Endothelial cell of hepatic sinusoid (primary cell): ENCODE results near the gene KLK1.

Experiments
- in situ Hi-C: cut with HindIII; loops from 2 replicates; pipeline ENCODE4 v1.10.0; 2017; ENCODE audit warnings: low sequenced_read_pairs

The KLK1 gene

GRCh38 chr19:50836543-50837195 lies 13.1 kb upstream of the KLK1 start:
- in situ Hi-C loops = no loop called here

DNA sequence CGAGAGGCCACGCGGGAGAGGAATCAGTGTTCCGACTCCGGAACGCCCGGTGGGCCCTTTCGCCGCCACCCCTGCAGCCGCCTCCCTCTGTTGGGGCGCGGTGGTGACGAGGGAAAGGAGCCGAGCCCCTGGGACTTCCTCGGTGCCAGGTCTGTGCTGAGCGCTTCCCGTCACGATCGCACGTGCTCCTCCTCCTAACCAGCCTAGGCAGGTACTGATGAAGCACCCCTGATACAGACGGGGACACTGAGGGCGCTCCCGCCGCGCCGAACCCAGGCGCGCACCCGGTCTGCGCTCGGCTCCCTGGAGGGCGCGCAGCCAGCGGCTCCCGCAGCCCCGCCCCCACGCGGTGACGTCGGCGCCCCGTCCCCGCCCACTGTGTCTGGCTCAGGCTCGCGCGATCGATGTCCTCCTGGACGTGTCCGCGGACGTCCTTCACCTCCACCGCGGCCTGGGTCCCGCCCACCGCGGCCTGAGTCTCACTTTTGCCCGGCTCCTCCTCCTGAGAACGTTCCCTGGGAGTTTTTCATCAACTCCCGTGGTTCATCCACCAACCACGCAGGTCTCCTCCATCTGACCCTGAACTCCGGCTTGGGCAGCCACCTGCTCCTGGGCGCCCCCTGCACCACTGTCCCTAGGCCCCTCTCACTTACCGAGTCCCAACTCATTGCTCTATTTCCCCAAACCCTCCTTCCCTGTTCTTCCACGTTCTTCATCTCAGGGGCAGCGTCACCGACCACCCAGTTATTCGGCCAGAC lies 12.4 kb upstream of the KLK1 start:
- in situ Hi-C loops = no loop called here

- in situ Hi-C loops = no loop called here
Measured at GRCh38 chr19:50835103-50835784, 11.7 kb upstream of the KLK1 start.

GRCh38 chr19:50833802-50834167 lies 10.2 kb upstream of the KLK1 start:
- in situ Hi-C loops = no loop called here

DNA sequence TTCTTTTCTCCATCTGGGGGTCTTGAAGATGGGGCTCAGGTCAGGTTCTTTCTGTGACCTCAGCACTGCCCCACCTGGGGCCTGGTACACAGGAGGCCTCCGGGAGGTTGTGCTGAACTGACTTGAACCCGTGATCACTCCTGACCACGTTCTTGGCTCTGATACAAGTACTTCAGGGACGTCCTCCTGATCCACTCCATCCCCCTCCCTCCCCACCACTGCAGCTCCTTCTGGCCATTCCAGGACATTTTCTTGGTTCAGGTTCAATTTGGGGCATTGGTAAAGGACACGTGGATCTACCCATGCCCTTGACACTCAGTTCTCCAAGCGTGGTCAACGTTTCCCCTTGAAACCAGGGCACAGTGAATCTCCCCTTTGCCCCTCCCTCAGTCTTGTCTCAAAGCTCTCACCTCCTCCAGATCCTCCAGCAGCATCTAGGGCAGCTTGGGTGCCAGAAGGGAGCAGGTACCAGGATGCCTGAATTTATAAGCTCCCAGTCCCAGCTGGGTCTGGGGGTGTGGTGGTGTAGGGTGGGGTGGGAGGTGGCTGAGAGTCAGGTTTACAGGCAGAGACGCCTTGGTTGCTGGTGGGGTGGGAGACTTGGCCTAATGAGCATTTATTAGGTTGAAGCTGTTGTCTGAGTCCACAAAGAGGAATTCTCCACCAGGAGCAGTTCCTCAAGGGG lies 9.7 kb upstream of the KLK1 start, which contains the start of gene KLK15:
KLK15 (minus strand) TSS at position 458 of the 685 bp plus-strand sequence. CDS start 2,082 bp downstream, outside the sequence.
- in situ Hi-C loops = no loop called here

DNA sequence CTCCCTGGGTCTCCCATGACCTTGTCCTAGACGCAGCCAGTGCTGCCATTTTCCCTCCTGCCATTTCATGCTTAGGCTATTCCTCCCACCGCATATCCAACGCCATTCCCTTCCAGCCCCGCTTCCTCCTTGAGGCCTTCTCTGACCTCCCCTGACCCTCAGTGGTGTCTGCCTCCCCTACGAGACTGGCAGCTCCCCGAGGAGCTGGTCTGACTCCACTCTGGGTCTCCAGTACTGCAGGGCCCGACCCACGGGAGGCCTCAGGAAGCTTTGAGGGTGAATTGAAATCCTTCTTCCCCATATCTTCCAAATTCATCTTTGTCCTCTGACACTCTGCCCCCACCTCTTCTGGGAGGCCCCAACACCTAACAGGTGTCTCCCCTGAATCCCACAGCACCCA lies 9.1 kb upstream of the KLK1 start:
- in situ Hi-C loops = no loop called here

DNA sequence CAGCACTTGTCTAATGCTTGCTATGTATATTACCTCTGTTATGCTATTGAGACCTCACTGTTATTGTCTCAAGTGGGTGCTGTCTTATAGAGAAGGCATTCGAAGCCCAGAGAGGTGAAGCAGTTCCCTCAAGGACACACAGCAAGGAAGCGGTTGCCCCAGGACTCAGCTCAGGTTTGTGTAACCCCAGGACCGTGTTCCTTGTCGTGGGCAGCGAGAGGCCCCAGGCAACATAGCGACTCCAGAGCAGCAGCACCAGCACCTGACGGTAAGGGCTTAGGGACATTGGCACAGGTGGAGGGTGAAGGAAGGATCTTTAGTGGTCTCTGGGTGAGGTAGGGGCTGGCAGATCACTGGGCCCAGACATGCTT lies 7.4 kb upstream of the KLK1 start:
- in situ Hi-C loops = no loop called here

- in situ Hi-C loops = no loop called here
Measured at GRCh38 chr19:50830266-50831025, 6.9 kb upstream of the KLK1 start.

DNA sequence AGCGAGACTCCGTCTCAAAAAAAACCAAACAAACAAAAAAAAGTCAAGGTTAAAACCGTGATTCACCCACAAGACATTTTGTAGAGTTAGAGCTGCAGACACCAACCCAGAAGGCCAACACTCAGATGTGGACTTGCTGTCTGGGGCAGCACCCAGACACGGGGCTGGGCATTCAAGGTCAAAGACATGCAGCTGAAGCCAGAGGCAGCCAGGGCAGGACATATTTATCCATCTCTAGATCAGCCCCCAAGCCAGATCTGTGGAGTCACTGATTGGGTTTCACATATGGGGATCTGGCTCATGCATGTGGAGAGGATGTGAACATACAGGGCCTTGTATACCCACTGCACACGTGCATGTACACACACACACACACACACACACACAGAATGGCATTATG lies 6.2 kb upstream of the KLK1 start:
- in situ Hi-C loops = no loop called here

DNA sequence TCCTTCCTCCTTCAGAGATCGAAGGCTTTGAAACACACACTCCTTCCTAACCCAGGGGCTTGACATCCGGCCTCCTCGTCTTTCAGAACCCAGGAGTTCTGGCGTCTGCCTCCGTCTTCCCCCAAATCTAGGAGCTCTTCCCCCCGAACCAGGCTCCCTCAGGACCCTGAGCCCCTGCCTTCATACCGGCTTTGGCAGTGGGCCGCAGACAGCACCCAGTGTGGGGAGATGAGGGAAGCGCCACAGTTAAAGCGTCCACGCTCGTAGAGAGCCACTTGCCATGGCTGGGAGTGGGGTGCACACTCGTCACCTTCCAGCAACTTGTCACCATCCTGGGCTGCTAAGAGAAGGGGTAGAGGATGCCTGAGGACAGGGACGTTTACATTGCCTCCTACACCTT lies 3.9 kb upstream of the KLK1 start:
- in situ Hi-C loops = no loop called here

DNA sequence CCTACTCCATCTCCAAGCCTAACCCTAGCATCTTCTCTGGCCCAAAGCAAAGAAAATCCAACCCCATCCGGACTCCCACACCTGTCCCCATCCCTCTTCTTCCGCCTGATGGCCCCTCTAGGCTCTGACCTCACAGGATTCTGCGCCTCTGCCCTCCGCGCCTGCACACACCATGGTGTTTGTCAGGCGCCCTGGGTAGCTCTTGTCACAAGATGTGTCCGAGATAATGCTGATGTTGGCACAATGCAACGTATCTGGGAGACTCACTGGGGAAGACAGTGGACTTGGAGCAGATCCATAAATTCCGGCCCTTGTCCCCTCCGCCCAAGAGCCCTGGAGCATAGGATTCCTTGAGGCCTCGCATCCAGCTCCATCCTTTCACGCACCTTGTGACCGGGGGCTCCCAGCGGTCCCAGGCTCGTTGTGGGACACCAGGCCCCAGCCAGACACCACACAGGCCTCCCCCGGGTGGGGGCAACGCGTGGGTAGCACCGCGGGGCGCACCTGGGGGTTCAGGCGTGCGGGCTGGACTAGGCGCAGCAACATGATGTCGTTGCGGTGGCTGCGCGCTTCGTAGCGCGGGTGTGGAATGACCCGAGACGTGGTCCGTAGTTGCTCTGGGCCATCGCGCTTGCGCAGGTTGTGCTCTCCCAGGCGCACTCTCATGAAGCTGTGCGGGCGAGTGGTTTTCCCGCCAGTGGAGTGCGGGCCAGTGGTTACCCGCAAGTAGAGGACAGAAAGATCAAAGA lies 3.1 kb upstream of the KLK1 start:
- in situ Hi-C loops = no loop called here

DNA sequence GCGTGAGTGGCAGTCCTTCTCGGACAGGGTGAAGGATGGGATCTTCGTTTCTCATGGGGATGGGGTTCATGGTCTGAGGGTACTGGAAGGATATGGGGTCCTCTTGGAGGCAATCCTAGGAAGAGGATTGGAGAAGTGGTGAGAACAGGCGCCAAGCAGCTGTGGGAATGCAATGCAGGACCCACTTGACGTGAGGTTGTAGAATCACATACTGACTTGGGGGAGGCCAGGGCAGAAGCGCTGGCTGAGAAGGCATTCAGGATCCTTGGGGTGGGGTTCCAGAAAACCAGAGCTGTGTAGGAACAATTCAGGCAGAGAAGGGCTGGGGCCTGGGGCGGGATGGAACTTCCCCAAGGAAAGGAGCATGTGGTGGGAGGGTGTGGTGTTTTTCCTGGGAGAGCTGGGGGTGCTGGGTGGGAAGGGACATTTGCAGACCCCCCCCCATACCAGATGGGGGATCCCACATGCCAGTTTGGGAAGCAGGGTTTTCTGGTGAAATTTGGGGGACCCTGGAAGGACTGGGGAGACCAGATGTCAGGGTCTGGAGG lies 852 bp downstream of the KLK1 start:
- in situ Hi-C loops = no loop called here

DNA sequence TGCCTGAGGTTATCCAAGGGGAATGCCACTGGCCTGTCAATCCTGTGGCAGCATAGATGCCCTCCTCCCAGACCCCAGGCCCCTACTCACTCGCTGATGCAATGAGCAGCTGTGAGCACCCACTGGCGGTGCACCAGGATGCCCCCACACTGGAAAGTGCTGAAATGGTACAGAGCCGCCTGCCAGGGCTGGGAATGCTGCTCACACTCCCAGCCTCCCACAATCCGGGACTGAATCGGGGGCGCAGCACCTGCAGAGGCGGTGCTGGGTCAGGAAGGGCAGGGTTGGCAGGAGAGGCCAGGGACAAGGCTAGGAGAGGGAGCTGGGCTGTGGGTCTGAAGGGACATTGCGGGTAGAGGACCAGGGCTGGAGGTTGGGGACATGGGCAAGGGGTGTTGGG lies 2.0 kb downstream of the KLK1 start:
- in situ Hi-C loops = no loop called here

DNA sequence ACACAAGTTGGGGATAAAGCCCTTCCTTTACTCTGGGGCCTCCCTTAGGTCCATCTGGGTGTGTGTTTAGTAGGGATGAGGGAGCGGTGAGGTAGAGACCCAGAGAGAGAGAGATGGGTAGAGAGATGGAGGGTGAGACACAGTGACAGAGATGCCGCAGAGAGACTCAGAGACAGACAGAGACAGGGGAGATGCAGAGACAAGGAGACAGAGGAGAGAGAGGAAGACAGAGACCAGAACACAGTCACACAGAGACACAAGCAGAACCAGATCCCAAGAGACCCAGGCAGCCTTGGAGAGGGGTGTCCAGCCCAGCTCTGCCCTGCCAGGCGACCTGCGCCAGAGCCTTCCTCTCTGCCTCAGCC lies 2.4 kb downstream of the KLK1 start:
- in situ Hi-C loops = no loop called here

- in situ Hi-C loops = no loop called here
Measured at GRCh38 chr19:50820549-50821247, 2.9 kb downstream of the KLK1 start.

- in situ Hi-C loops = no loop called here
Measured at GRCh38 chr19:50820086-50820485, 3.5 kb downstream of the KLK1 start.

DNA sequence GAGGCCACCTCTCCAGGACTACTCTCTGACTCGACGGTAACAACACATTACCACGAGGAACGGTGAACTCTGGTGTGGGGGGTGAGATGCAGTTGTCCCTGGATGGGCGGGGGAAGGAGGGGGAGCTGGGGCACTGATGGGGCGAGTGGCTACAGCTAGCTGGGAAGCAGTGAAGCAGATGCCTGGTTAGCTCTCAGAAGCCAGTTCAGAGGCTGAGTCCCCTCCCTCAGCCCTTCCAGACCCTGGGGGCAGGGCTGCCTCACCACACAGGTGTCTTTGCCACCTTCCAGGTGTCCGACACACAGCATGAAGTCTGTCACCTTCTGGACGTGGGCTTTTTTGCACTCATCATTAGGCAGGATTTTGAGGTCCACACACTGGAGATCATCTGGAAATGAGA lies 4.0 kb downstream of the KLK1 start:
- in situ Hi-C loops = no loop called here

GRCh38 chr19:50818859-50819472 lies 4.6 kb downstream of the KLK1 start:
- in situ Hi-C loops = no loop called here
